ENCODE results near the gene PLAC8L1.

The PLAC8L1 gene

DNA sequence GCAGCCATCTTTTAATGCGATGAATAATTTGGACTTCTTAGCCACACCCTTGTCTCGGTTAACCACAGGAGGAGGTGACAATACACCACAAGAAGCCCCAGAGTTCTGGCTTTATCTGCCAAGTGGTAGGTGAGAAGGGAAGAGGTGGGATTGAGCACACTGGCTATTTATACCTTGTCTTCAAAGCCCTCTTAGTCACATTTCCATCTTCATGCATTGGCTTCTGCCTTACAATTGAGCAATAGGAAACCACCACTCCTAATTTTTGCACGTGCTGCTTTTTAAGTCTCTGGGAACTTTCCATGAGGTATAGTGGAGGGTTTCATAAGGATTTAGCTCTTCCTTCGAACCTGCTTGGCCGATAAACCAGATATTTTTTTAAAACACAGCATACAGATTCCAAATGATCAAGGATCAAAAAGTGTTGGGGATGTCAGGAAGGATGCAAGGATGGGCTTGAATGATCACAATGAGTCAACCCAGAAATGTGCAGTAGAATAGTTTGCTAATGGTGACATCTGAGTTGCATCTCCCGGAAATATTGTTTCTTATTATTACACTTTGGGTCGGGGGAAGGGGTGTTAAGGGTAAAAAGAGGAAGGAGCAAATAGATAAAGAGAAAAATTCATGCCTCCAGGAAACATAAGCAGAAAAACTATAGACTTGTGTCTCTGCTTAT lies 25.5 kb downstream of the PLAC8L1 start:
- no peak for DNase-seq (ENCODE audit: low read depth in 2 of 2)

- no peak for DNase-seq (ENCODE audit: low read depth in 2 of 2)
These were observed 26.8 kb downstream of the PLAC8L1 start for GRCh38 chr5:146078566-146078965.

GRCh38 chr5:146076455-146076854 lies 28.9 kb downstream of the PLAC8L1 start:
- no peak for DNase-seq (ENCODE audit: low read depth in 2 of 2)

GRCh38 chr5:146076028-146076427 lies 29.3 kb downstream of the PLAC8L1 start:
- no peak for DNase-seq (ENCODE audit: low read depth in 2 of 2)

DNA sequence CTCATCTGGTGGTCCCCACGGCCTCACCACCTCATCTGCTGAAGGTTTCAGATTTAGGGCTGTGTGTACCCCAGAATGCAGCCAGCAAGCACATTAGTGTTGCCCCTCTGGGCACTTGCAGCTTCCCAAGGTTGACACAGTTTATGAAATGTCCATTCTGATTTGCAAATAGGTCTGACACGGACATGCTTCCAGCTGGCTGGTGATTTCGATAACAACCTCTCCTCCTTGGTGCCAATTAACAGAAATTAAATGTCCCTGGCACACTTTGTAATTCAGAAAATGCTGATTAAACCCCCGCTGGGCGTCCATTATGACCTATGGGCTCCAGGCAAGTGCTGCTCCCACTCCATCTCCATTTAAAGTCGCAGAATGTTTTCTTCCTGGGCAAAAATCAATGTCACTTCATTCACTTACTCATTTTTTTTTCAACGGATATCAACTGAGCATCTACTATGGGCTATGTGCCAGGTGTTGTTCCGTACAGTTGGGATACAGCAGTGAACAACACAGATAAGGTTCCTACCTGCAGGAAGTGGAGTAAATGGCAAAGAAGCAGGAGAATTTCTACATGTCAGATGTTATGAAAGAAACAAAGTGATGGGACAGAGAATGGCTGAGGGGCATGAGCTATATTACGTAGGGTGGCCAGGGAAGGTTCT lies 32.0 kb downstream of the PLAC8L1 start:
- DNase-seq (ENCODE audit: low read depth in 2 of 2), result no peak

DNA sequence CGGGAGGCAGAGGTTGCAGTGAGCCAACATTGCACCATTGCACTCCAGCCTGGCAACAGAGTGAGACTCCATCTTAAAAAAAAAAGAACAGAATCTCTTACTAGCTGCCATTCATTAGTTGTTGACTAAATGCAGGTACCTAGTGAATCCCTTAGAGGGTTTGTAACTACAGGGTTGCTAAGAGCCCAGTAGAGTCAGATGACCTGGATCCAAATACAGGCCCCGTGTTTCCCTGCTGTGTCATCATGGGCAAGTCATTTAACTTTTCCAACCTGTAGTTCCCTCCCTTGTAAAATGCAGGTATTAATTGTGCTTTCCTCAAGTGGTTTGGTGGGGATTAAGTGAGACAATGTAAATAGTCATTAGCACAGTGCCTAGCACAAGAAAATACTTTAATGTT lies 32.8 kb downstream of the PLAC8L1 start:
- no peak for DNase-seq (ENCODE audit: low read depth in 2 of 2)

DNA sequence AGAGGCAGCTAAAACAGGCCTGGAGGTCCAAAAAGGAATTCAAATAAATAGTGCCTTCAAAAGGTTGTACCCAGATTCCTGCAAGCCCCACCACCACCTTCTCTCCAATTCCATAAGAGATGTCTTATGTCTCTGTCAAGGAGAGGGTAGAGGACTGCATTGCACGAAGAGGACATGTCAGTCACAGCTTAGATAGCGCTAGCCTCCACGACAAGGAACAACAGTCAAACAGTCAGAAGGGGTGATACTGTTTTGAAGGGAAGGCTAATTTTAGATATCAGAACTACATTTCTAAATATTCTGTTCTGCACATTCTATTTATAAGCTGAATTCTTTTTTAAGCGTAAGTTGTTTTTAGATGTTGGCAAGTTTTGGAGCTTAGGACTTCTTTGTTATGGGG lies 34.2 kb downstream of the PLAC8L1 start:
- no peak for DNase-seq (ENCODE audit: low read depth in 2 of 2)

- no peak for DNase-seq (ENCODE audit: low read depth in 2 of 2)
These were observed 34.6 kb downstream of the PLAC8L1 start for GRCh38 chr5:146070746-146071145.

GRCh38 chr5:146069780-146070099 lies 35.6 kb downstream of the PLAC8L1 start:
- no peak for DNase-seq (ENCODE audit: low read depth in 2 of 2)

DNA sequence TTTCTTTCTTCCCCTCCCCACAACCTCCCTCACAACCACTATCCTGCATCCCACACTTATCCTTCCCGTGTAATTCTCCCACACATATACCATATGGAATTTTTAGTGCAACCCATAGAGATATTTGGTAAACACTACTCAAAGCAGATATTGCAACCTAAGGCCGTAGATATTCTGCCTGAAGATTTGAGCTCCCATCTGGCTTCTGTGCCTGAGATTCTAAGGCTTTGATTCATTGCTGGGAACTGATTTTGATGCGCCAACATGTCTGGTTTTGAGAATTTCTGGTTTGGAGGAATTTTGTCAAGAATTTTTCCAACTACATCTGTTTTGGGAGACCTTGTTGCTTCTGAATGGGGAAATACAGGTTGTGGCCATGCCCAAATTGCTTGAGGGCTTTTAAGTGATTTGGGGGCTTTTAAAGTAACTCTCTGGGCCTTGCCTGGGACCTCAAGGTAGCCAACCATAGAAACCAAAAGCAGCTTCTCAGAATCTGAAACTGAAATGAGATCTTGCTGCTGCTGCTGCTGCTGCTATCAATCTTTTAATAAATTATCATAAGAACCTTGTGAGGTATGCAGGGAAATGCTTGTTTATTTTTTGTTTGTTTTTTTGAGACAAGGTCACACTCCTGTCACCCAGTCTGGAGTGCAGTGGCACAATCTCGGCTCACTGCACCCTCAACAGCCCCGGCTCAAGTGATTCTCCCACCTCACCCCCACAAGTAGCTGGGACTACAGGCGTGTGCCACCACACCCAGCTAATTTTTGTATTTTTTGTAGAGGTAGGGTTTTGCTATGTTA lies 36.2 kb downstream of the PLAC8L1 start:
- DNase-seq (ENCODE audit: low read depth in 2 of 2), result no peak

DNA sequence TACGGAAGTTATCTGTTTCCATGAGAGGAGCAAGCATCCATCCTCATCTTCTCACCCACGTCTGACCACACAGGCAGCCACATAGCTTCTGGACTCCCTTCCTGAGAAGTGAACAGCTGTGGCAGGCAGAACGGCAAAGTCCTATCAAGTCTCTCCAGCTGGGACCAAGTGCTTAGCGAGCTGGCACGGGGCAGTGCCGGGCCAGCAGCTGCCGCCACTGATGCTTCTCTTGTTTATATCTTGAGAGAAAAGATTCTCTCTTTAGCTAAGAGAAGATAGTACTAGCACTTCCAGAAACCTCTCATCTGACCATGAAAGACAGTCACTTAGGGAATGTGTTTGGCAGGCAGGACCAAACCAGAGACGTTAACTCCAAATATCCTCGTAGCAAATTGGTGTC lies 37.2 kb downstream of the PLAC8L1 start:
- DNase-seq (ENCODE audit: low read depth in 2 of 2), result no peak

- no peak for DNase-seq (ENCODE audit: low read depth in 2 of 2)
These were observed 38.4 kb downstream of the PLAC8L1 start for GRCh38 chr5:146066968-146067367.

GRCh38 chr5:146060221-146060585 lies 45.2 kb downstream of the PLAC8L1 start:
- DNase-seq (ENCODE audit: low read depth in 2 of 2), result no peak

DNA sequence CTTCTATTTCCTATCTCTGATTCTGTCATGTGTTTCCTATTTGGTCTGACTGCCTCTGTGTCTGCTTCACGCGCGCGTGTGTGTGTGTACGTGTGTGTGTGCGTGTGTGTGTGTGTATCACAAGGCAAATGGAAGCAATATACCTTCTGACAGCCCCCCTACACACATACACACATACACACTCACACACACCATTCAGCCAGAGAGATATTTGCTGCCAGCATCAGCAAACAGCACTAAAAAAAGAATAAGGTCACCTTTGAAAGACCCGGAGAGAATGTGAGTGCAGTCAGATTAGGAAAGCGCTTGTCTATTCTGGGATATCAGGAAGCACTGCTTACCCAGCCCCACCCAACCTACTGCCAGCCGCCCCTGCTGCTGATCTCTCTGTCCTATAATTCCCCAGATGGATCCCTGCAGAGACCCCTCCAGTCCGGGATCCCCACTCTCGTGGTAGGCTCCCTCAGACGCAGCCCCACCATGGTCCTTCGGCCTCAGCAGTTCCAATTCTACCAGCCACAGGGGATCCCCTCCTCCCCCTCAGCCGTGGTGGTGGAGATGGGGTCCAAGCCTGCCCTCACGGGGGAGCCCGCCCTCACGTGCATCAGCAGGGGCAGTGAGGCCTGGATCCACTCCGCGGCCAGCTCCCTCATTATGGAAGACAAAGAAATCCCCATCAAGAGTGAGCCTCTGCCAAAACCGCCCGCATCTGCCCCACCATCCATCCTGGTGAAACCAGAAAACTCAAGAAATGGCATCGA lies 45.7 kb downstream of the PLAC8L1 start:
- no peak for DNase-seq (ENCODE audit: low read depth in 2 of 2)

GRCh38 chr5:146055432-146055831 lies 49.9 kb downstream of the PLAC8L1 start:
- DNase-seq (ENCODE audit: low read depth in 2 of 2), result no peak

DNA sequence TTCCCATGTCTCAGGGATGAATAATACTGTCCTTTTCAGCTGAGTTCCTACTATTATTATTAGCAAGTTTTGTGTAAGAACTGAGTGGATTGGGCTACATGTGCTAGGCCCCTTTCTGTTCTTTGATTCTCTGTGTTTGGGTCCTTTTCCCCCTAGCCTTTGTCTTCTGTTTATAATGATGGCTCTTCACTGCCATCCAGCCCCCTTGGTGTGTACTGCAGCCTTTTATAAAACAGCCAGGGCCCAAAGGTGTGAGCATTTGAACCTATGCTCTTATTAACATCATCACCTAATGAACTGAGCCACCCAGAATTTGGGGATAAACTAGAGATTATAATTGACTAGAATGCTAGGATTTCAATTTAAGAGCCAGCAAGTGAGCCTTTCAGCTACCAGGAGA lies 52.6 kb downstream of the PLAC8L1 start:
- no peak for DNase-seq (ENCODE audit: low read depth in 2 of 2)

DNA sequence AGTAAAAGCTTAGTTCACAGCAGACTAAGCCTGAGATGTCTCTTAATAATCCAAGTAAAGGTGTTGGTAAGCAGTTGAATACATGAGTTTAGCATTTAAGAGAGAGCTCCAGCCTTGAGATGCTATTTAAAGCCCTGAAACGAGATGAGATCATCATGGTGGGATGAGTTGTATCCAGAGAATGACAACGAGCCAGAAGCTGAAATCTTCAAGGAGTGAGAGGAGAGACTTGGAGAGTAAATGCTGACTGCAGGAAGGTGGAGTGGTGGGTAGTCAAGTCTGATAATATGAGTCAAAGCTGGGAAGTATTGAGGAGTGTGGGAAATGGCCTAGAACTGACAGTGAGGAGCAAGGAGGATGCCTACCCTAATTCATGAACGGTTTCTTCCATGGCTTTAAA lies 53.7 kb downstream of the PLAC8L1 start:
- DNase-seq (ENCODE audit: low read depth in 2 of 2), result no peak

DNA sequence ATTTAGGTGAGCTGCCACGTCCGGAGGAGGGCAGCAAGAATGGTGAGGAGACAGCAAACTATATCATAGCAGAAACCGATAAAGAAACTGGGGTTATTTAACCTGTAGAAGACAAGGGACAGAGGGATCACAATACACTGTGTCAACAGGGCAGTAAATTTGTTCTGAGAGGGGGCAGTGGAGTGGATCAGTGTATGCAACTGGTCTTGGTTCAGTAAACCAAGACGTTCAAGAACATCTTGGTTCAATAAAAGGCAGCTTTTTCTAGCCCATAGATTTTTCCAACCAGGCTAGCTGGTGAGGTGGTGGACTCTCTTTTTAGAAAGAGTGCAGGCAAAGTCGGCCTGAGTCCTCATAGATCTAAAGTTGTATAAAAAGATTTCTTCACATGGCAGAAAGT lies 55.3 kb downstream of the PLAC8L1 start:
- DNase-seq (ENCODE audit: low read depth in 2 of 2), result no peak

DNA sequence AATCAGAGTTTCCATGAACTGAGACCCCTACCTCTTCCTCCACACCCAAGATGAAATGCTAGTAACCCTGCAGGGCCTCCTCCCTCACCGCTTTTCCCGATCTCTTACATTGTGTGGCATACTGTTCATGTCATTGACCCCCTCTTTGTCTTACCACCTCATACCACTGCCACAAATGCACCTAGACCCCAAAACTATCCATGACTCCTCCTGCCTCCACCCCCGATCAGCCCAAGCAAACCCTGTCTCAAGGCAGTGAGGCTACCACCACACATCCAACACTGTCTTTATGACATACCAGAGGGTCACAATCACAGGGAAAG lies 55.7 kb downstream of the PLAC8L1 start:
- no peak for DNase-seq (ENCODE audit: low read depth in 2 of 2)

- no peak for DNase-seq (ENCODE audit: low read depth in 2 of 2)
These were observed 56.2 kb downstream of the PLAC8L1 start for GRCh38 chr5:146048994-146049703.

DNA sequence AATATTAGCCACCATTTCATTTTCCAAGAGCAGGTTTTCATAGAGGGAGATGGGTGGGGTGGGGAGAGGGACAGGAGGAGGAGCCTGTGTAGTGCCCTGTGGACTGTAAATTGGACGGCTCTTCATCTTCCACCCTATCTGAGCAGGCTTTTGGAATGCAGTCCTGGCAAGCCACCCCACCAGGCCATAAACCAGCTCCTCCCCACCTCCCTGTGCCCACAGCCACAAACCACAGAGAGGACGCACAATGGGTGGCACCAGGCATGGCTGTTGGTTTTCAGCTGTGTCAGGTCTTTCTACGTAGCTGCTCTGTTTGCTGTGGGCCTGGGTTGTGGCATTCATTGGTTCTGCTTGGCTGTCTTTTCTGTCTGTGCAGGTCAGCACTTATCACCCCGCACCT lies 58.0 kb downstream of the PLAC8L1 start:
- no peak for DNase-seq (ENCODE audit: low read depth in 2 of 2)

- DNase-seq (ENCODE audit: low read depth in 2 of 2), result no peak
These were observed 61.7 kb downstream of the PLAC8L1 start for GRCh38 chr5:146043722-146044121.

Data from stimulated activated CD4-positive, alpha-beta T cell treated with anti-CD3 and anti-CD28 coated beads, Interleukin-1b, Interleukin-23, amount 100 ng/mL, for 1 hour (primary cell).